ENCODE measurements around the gene C1orf159.

- no peak for TF ChIP-seq SP1 (IDR thresholded peaks at IDR 0.05)
- TF ChIP-seq LEF1 (IDR thresholded peaks at IDR 0.05; ENCODE audit: borderline replicate concordance): no peak
- TF ChIP-seq ELF4 (IDR thresholded peaks at IDR 0.05): no peak
Observed at GRCh38 chr1:1164361-1164700, 48.4 kb upstream of the C1orf159 start.

All from HEK293T (cell line).